ENCODE data around the gene BCAM. TPM values are rescaled to one million over a fixed set of nuclear protein-coding genes. Genes with fewer than 3 reads are reported as not detected.

Gene BCAM
- total RNA-seq, 4 donors from 2014 or later, result 24.1 to 52.7 (median 36.9) TPM

DNA sequence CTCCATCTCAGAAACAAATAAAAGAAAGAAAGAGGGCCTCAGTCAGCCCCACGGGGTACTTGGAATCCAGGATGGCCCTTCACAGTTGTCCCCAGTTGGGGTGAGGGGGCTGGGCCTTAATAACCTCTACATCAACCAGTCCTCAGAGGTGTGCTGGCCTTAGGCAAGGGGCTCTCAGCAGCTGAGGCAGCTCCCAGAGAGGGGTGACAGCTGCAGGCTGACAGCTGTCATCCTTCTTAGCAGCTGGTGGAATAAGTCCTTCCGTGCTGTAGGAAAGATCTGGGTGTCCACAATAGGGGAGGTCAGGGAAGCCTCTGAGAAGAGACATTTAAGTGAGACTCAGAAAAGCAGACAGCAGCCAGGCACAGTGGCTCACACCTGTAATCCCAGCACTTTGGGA is 7.4 kb downstream of the BCAM start:
- Histone ChIP-seq H3K9me3 (no peaks in the 10 kb centered on the region), H3K27me3 (peaks cover 6% of the 10 kb centered on the region), H3K4me1 (peaks cover 0 to 20% (median 6%) of the 10 kb centered on the region in 3 donors), H3K4me3 (no peak overlapping the region), H3K27ac (no peak overlapping the region), H3K36me3 (peaks cover 0 to 48% of the 10 kb centered on the region in 2 donors)
- ATAC-seq, result no peak
- WGBS, 2 donors (ENCODE audit: low coverage in 1 of 2), result no CpG with 5 or more reads among the region's 2 CpGs
- no peak for TF ChIP-seq CTCF (IDR thresholded peaks at IDR 0.05)
- TF ChIP-seq EP300 (IDR thresholded peaks at IDR 0.05), result no peak
- no peak for TF ChIP-seq POLR2A (IDR thresholded peaks at IDR 0.05)

- no peak for ATAC-seq
- Histone ChIP-seq H3K27ac (no peak overlapping the region), H3K4me3 (no peak overlapping the region), H3K9me3 (no peaks in the 10 kb centered on the region), H3K27me3 (peaks cover 6% of the 10 kb centered on the region), H3K4me1 (peaks cover 0 to 21% (median 6%) of the 10 kb centered on the region in 3 donors), H3K36me3 (peaks cover 0 to 43% of the 10 kb centered on the region in 2 donors)
- TF ChIP-seq CTCF (IDR thresholded peaks at IDR 0.05) (no peak), POLR2A (IDR thresholded peaks at IDR 0.05) (no peak), POLR2AphosphoS5 (IDR thresholded peaks at IDR 0.05) (no peak), EP300 (IDR thresholded peaks at IDR 0.05) (no peak)
- no CpG with 5 or more reads among the region's 8 CpGs for WGBS, 2 donors (ENCODE audit: low coverage in 1 of 2)
Measured at GRCh38 chr19:44817725-44818465, 9.0 kb downstream of the BCAM start.

DNA sequence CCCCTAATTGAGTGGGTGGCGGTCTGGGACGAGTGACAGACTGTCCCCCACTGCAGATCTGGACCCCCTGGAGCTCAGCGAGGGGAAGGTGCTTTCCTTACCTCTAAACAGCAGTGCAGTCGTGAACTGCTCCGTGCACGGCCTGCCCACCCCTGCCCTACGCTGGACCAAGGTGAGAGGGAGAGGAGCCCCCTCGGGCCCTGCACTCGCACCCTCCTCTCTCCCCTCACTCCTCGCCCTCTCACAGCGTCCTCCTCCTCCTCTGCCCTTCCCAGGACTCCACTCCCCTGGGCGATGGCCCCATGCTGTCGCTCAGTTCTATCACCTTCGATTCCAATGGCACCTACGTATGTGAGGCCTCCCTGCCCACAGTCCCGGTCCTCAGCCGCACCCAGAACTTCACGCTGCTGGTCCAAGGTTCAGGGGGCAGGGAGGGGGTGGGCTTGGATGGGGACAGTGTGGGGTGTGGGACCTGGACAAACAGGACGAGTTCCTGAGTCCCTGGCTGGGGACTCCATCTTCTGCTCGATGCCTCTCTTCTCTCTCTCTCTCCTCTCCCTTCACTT is 9.6 kb downstream of the BCAM start:
- TF ChIP-seq POLR2AphosphoS5 (IDR thresholded peaks at IDR 0.05), result no peak
- TF ChIP-seq POLR2A (IDR thresholded peaks at IDR 0.05), result no peak
- no peak for TF ChIP-seq CTCF (IDR thresholded peaks at IDR 0.05)
- no peak for TF ChIP-seq EP300 (IDR thresholded peaks at IDR 0.05)
- 89% methylated on average over 5 of the region's 20 CpGs; no CpG with 5 or more reads in 1 of the 2 donors for WGBS, 2 donors (ENCODE audit: low coverage in 1 of 2)
- Histone ChIP-seq H3K9me3 (no peaks in the 10 kb centered on the region), H3K27ac (no peak overlapping the region), H3K27me3 (peaks cover 6% of the 10 kb centered on the region), H3K4me3 (no peak overlapping the region), H3K36me3 (peaks cover 0 to 36% of the 10 kb centered on the region in 2 donors), H3K4me1 (peaks cover 0 to 21% (median 6%) of the 10 kb centered on the region in 3 donors)
- ATAC-seq, result no peak

DNA sequence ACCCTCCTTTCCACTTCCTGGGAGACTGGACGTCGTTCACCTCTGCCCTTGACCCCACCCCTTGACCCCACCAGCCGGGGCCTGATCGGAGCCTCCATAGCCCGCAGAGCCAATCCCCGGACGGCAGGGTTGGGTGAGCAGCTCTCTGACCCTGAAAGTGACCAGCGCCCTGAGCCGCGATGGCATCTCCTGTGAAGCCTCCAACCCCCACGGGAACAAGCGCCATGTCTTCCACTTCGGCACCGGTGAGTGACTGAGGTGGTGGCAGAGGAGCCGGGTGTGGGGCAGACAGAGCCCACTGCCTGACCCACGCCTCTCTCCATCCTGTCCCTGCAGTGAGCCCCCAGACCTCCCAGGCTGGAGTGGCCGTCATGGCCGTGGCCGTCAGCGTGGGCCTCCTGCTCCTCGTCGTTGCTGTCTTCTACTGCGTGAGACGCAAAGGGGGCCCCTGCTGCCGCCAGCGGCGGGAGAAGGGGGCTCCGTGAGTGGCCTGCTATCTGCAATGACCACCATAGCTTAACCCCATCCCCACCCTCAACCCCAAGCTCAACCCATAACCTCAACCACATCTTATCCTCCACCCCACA is 10.4 kb downstream of the BCAM start:
- peaks cover 0 to 28% of the 10 kb centered on the region in 2 donors for H3K36me3 ChIP-seq
- no peak overlapping the region for H3K4me3 ChIP-seq
- TF ChIP-seq POLR2AphosphoS5 (IDR thresholded peaks at IDR 0.05) (no peak), EP300 (IDR thresholded peaks at IDR 0.05) (no peak), CTCF (IDR thresholded peaks at IDR 0.05) (no peak), POLR2A (IDR thresholded peaks at IDR 0.05) (no peak)
- no peak for ATAC-seq
- no peak overlapping the region for H3K27ac ChIP-seq
- peaks cover 0 to 21% (median 6%) of the 10 kb centered on the region in 3 donors for H3K4me1 ChIP-seq
- no peaks in the 10 kb centered on the region for H3K9me3 ChIP-seq
- 95 to 97% methylated on average over 6 to 8 of the region's 28 CpGs for WGBS, 2 donors (ENCODE audit: low coverage in 1 of 2)
- peaks cover 6% of the 10 kb centered on the region for H3K27me3 ChIP-seq

Measured in gastroesophageal sphincter (tissue), 4 donors.